ENCODE data around the gene DIO3.

- TF ChIP-seq, protein P1, sequence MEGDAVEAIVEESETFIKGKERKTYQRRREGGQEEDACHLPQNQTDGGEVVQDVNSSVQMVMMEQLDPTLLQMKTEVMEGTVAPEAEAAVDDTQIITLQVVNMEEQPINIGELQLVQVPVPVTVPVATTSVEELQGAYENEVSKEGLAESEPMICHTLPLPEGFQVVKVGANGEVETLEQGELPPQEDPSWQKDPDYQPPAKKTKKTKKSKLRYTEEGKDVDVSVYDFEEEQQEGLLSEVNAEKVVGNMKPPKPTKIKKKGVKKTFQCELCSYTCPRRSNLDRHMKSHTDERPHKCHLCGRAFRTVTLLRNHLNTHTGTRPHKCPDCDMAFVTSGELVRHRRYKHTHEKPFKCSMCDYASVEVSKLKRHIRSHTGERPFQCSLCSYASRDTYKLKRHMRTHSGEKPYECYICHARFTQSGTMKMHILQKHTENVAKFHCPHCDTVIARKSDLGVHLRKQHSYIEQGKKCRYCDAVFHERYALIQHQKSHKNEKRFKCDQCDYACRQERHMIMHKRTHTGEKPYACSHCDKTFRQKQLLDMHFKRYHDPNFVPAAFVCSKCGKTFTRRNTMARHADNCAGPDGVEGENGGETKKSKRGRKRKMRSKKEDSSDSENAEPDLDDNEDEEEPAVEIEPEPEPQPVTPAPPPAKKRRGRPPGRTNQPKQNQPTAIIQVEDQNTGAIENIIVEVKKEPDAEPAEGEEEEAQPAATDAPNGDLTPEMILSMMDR (conservative IDR thresholded peaks at IDR 0.05) = no peak
- no peak for TF ChIP-seq EZH2 (IDR thresholded peaks at IDR 0.05; ENCODE audit: low read depth)
These were observed 6.0 kb downstream of the DIO3 start for GRCh38 chr14:101567252-101567651.
